Neural progenitor cell (in vitro differentiated cells): ENCODE results near the gene AGBL4. TPM values are rescaled to one million over a fixed set of nuclear protein-coding genes. Genes with fewer than 3 reads are reported as not detected.

ENCODE experiments used
- DNase-seq: peaks from one replicate; pipeline ENCODE4 v3.0.0-alpha.2; 2016; ENCODE audit warnings: low spot score
- H2AFZ ChIP-seq: fragments of 200-600 bp; sonication (generic); replicated peaks from 2 replicates; pipeline ENCODE4 v1.6.1; 2016; ENCODE audit warnings: antibody characterized with exemption
- H3F3A ChIP-seq: fragments of 200-600 bp; sonication (generic); 2 replicates; pipeline ENCODE4 v1.6.1; 2016; ENCODE audit warnings: antibody characterized with exemption, low read depth
- H3K27ac ChIP-seq: fragments of 200-600 bp; sonication (generic); 2 replicates; pipeline ENCODE4 v1.5.1; 2016; ENCODE audit warnings: mild to moderate bottlenecking
- H3K27me3 ChIP-seq: fragments of 200-600 bp; sonication (generic); 2 replicates; pipeline ENCODE4 v1.6.1; 2016; ENCODE audit warnings: mild to moderate bottlenecking, moderate library complexity
- H3K36me3 ChIP-seq: fragments of 200-600 bp; sonication (generic); 2 replicates; pipeline ENCODE4 v1.5.1; 2016
- H3K4me1 ChIP-seq: fragments of 200-600 bp; sonication (generic); 2 replicates; pipeline ENCODE4 v1.6.1; 2016; ENCODE audit warnings: mixed run types
- H3K4me2 ChIP-seq: fragments of 200-600 bp; sonication (generic); 2 replicates; pipeline ENCODE4 v1.6.1; 2016
- H3K4me3 ChIP-seq: fragments of 200-600 bp; sonication (generic); 2 replicates; pipeline ENCODE4 v1.5.1; 2016
- H3K79me2 ChIP-seq: fragments of 200-600 bp; sonication (generic); 2 replicates; pipeline ENCODE4 v1.6.1; 2016; ENCODE audit warnings: low read depth
- H3K9ac ChIP-seq: fragments of 200-600 bp; sonication (generic); 2 replicates; pipeline ENCODE4 v1.6.1; 2016
- H3K9me3 ChIP-seq: fragments of 200-600 bp; sonication (generic); 2 replicates; pipeline ENCODE4 v1.5.1; 2016; ENCODE audit warnings: low read depth
- H4K20me1 ChIP-seq: fragments of 200-600 bp; sonication (generic); 2 replicates; pipeline ENCODE4 v1.6.1; 2016; ENCODE audit warnings: low read depth
- H3K27ac Mint-ChIP-seq: 3 replicates; pipeline ENCODE4 v1.8.0; 2021; ENCODE audit warnings: mixed read lengths
- H3K27me3 Mint-ChIP-seq: 2 replicates; pipeline ENCODE4 v1.8.0; 2022; ENCODE audit warnings: low read depth, mild to moderate bottlenecking, inconsistent platforms, moderate library complexity, mixed read lengths; ENCODE audit not compliant: insufficient read depth
- H3K36me3 Mint-ChIP-seq: 3 replicates; pipeline ENCODE4 v1.8.0; 2021; ENCODE audit warnings: mixed read lengths
- H3K4me1 Mint-ChIP-seq: 3 replicates; pipeline ENCODE4 v1.8.0; 2021; ENCODE audit warnings: mixed read lengths
- H3K4me3 Mint-ChIP-seq: 3 replicates; pipeline ENCODE4 v1.8.0; 2021; ENCODE audit warnings: mild to moderate bottlenecking, moderate library complexity, mixed read lengths
- H3K9me3 Mint-ChIP-seq: 3 replicates; pipeline ENCODE4 v1.8.0; 2020; ENCODE audit warnings: mixed read lengths
- CTCF ChIP-seq: fragments of 200-600 bp; sonication (generic); IDR thresholded peaks from 2 replicates; pipeline ENCODE4 v1.5.1; 2017; ENCODE audit warnings: antibody characterized with exemption, mild to moderate bottlenecking
- EZH2 ChIP-seq: fragments of 200-600 bp; sonication (generic); IDR thresholded peaks from 2 replicates; pipeline ENCODE4 v1.6.1; 2017; ENCODE audit warnings: antibody characterized with exemption, mild to moderate bottlenecking, moderate library complexity
- EZH2phosphoT487 ChIP-seq: fragments of 200-600 bp; sonication (generic); IDR thresholded peaks from 2 replicates; pipeline ENCODE4 v1.6.1; 2017; ENCODE audit warnings: antibody characterized with exemption
- total RNA-seq: library from RNA; depleted of rRNA; stranded (reverse); fragments of >200 nt; gene quantifications from 2 replicates; pipeline ENCODE4 v1.2.3, GENCODE V29; 2015; ENCODE audit warnings: low replicate concordance

Gene AGBL4
- total RNA-seq, 1 donor from 2014 or later = 1.5 TPM

- Mint-ChIP-seq H3K27me3 (peaks cover 4% of the 10 kb centered on the region), H3K4me1 (no peaks in the 10 kb centered on the region), H3K36me3 (no peaks in the 10 kb centered on the region), H3K4me3 (no peak overlapping the region), H3K27ac (no peak overlapping the region), H3K9me3 (no peaks in the 10 kb centered on the region)
- Histone ChIP-seq H3K4me3 (no peak overlapping the region), H3F3A (no peaks in the 10 kb centered on the region), H3K9me3 (peaks cover 19% of the 10 kb centered on the region), H3K9ac (no peak overlapping the region), H3K27ac (no peak overlapping the region), H4K20me1 (no peaks in the 10 kb centered on the region), H2AFZ (no peak overlapping the region), H3K4me1 (no peaks in the 10 kb centered on the region), H3K79me2 (no peaks in the 10 kb centered on the region), H3K4me2 (no peak overlapping the region), H3K36me3 (no peaks in the 10 kb centered on the region), H3K27me3 (no peaks in the 10 kb centered on the region)
- DNase-seq = no peak
- no peak for TF ChIP-seq EZH2phosphoT487
- TF ChIP-seq EZH2 = no peak
These were observed 971.7 kb downstream of the AGBL4 start for GRCh38 chr1:49052102-49052501.

GRCh38 chr1:49051647-49052046 is 972.1 kb downstream of the AGBL4 start:
- Mint-ChIP-seq H3K4me1 (no peaks in the 10 kb centered on the region), H3K4me3 (no peak overlapping the region), H3K9me3 (no peaks in the 10 kb centered on the region), H3K27me3 (peaks cover 6% of the 10 kb centered on the region), H3K36me3 (no peaks in the 10 kb centered on the region), H3K27ac (no peak overlapping the region)
- H3K27me3 ChIP-seq = no peaks in the 10 kb centered on the region
- H3K27ac ChIP-seq = no peak overlapping the region
- no peak for DNase-seq
- H3K9ac ChIP-seq = no peak overlapping the region
- H3K4me3 ChIP-seq = no peak overlapping the region
- no peak overlapping the region for H3K4me2 ChIP-seq
- no peaks in the 10 kb centered on the region for H4K20me1 ChIP-seq
- H3K79me2 ChIP-seq = no peaks in the 10 kb centered on the region
- H2AFZ ChIP-seq = no peak overlapping the region
- no peaks in the 10 kb centered on the region for H3K4me1 ChIP-seq
- H3K9me3 ChIP-seq = peaks cover 19% of the 10 kb centered on the region
- TF ChIP-seq EZH2phosphoT487 (no peak), EZH2 (no peak), CTCF (no peak)
- H3K36me3 ChIP-seq = no peaks in the 10 kb centered on the region
- no peaks in the 10 kb centered on the region for H3F3A ChIP-seq

GRCh38 chr1:49050041-49050440 is 973.7 kb downstream of the AGBL4 start:
- Mint-ChIP-seq H3K27ac (no peak overlapping the region), H3K27me3 (peaks cover 6% of the 10 kb centered on the region), H3K4me1 (no peaks in the 10 kb centered on the region), H3K9me3 (no peaks in the 10 kb centered on the region), H3K4me3 (no peak overlapping the region), H3K36me3 (no peaks in the 10 kb centered on the region)
- Histone ChIP-seq H3K9me3 (peaks cover 14% of the 10 kb centered on the region), H3K27me3 (no peaks in the 10 kb centered on the region), H3K27ac (no peak overlapping the region), H3F3A (no peaks in the 10 kb centered on the region), H4K20me1 (no peaks in the 10 kb centered on the region), H3K36me3 (no peaks in the 10 kb centered on the region), H3K79me2 (no peaks in the 10 kb centered on the region), H3K4me3 (no peak overlapping the region), H3K4me2 (no peak overlapping the region), H2AFZ (no peak overlapping the region), H3K4me1 (no peaks in the 10 kb centered on the region), H3K9ac (no peak overlapping the region)
- TF ChIP-seq CTCF (no peak), EZH2phosphoT487 (no peak), EZH2 (no peak)
- no peak for DNase-seq

- Mint-ChIP-seq H3K27me3 (peaks cover 6% of the 10 kb centered on the region), H3K9me3 (no peaks in the 10 kb centered on the region), H3K27ac (no peak overlapping the region), H3K4me1 (no peaks in the 10 kb centered on the region), H3K36me3 (no peaks in the 10 kb centered on the region), H3K4me3 (no peak overlapping the region)
- Histone ChIP-seq H3K4me2 (no peak overlapping the region), H3K79me2 (no peaks in the 10 kb centered on the region), H3K9ac (no peak overlapping the region), H3K4me3 (no peak overlapping the region), H3K27ac (no peak overlapping the region), H3F3A (no peaks in the 10 kb centered on the region), H2AFZ (no peak overlapping the region), H3K9me3 (peaks cover 13% of the 10 kb centered on the region), H4K20me1 (no peaks in the 10 kb centered on the region), H3K4me1 (no peaks in the 10 kb centered on the region), H3K36me3 (no peaks in the 10 kb centered on the region), H3K27me3 (no peaks in the 10 kb centered on the region)
- DNase-seq = no peak
- TF ChIP-seq EZH2 (no peak), EZH2phosphoT487 (no peak), CTCF (no peak)
These were observed 975.6 kb downstream of the AGBL4 start for GRCh38 chr1:49048188-49048587.
